HG02852 (cell line): ENCODE results near the gene FOLR1.

Source experiments
- ATAC-seq: cut with Tn5 transposase; IDR thresholded peaks from one replicate; pipeline ENCODE4 v1.9.1; 2021; ENCODE audit warnings: mild to moderate bottlenecking, moderate library complexity; ENCODE audit not compliant: unreplicated experiment

The FOLR1 gene

GRCh38 chr11:72222907-72223614, 31.1 kb downstream of the FOLR1 start:
- peak; percentile 66 for ATAC-seq

GRCh38 chr11:72223615-72224563, 31.9 kb downstream of the FOLR1 start:
- ATAC-seq, result peak; percentile 46

GRCh38 chr11:72224564-72225410, 32.8 kb downstream of the FOLR1 start, which contains the start of gene INPPL1:
Gene INPPL1 (plus strand): TSS chr11:72224767. CDS start chr11:72224985, 218 bp downstream.
- no peak for ATAC-seq

- no peak for ATAC-seq
These were observed 33.5 kb downstream of the FOLR1 start for GRCh38 chr11:72225411-72225951.

- no peak for ATAC-seq
These were observed 34.8 kb downstream of the FOLR1 start for GRCh38 chr11:72226701-72227100.

- no peak for ATAC-seq
These were observed 35.6 kb downstream of the FOLR1 start for GRCh38 chr11:72227316-72228228.

- no peak for ATAC-seq
These were observed 36.4 kb downstream of the FOLR1 start for GRCh38 chr11:72228229-72228843.

- ATAC-seq, result no peak
These were observed 36.9 kb downstream of the FOLR1 start for GRCh38 chr11:72228844-72229231.

- no peak for ATAC-seq
These were observed 37.5 kb downstream of the FOLR1 start for GRCh38 chr11:72229336-72229924.

GRCh38 chr11:72229925-72230763, 38.2 kb downstream of the FOLR1 start:
- no peak for ATAC-seq

- no peak for ATAC-seq
These were observed 38.9 kb downstream of the FOLR1 start for GRCh38 chr11:72230764-72231365.

GRCh38 chr11:72231396-72232259, 39.7 kb downstream of the FOLR1 start:
- no peak for ATAC-seq

- no peak for ATAC-seq
These were observed 40.5 kb downstream of the FOLR1 start for GRCh38 chr11:72232260-72233055.

GRCh38 chr11:72233056-72233772, 41.3 kb downstream of the FOLR1 start:
- no peak for ATAC-seq
